Measurements from ENCODE around the gene CNPY2. TPM values are rescaled to one million over a fixed set of nuclear protein-coding genes. Genes with fewer than 3 reads are reported as not detected.

The CNPY2 gene
- total and polyA plus RNA-seq, 2 of the 13 experiments (the other 11 are each of a cell fraction or from before 2014, with no cell fraction given) = 285 to 356 TPM

DNA sequence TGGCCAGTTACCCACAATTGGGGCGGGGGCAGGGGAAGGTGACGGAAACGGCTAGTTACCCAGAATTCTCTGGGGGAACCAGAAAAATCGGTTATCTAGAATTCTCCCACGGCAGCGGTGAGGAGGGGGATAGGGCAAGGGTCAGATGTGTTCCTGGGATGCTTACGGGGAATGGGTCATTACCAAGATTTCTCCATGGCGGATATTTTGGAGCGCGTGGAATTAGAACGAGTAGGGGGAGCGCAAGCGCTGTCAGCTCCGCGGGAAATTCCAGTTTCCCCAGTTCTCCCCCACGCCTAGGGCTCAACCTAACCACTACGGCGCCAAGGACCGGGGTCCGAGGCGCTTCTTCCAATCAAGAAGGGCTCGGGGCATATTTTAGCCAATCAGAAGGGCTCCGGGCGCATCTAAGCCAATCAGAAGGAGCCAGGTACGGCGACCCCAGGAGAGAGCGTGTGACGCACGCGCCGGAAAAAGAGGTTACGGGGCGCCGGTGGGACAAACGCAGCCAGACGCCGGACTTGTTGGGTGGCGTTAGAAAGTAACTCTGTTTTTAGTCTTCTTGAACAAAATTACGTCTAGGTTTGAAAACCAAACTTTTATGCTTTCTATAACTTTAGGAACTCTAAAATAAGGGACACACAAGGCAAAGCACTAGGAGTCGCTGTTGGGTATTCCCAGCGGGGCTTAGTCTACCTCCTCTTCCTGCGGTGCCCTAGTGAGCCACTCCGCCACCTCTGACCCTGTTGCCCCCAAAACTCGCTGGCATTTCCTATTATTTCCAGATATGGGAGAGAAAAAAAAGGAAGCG lies 18.1 kb upstream of the CNPY2 start, which contains the start of gene PAN2 (continued):
- TF ChIP-seq BCL6 (CRISPR knock-in tag; IDR thresholded peaks at IDR 0.05) (peak; percentile 23; the same call in 1 of the 2 replicates), TEAD3 (CRISPR knock-in tag; optimal IDR thresholded peaks at IDR 0.05; ENCODE audit: borderline replicate concordance) (no peak), YEATS4 (CRISPR knock-in tag; IDR thresholded peaks at IDR 0.05; ENCODE audit: borderline replicate concordance) (peak; percentile 74), MATR3 (CRISPR knock-in tag; IDR thresholded peaks at IDR 0.05) (no peak), TGIF2 (CRISPR knock-in tag; IDR thresholded peaks at IDR 0.05) (no peak), HNRNPLL (IDR thresholded peaks at IDR 0.05; ENCODE audit: low read depth, low read length, poor library complexity, severe bottlenecking) (peak; percentile 80), BORCS8-MEF2B (CRISPR knock-in tag; IDR thresholded peaks at IDR 0.05) (no peak), CBX5 (CRISPR knock-in tag; IDR thresholded peaks at IDR 0.05; ENCODE audit: borderline replicate concordance) (no peak), ZNF768 (CRISPR knock-in tag; IDR thresholded peaks at IDR 0.05) (no peak), HDAC2 (CRISPR knock-in tag; IDR thresholded peaks at IDR 0.05) (peak; percentile 29; the same call in 1 of the 2 replicates), NFE2L1 (CRISPR knock-in tag; IDR thresholded peaks at IDR 0.05; ENCODE audit: borderline replicate concordance) (no peak), SALL1 (CRISPR knock-in tag; IDR thresholded peaks at IDR 0.05) (no peak; the same call in 1 of the 2 replicates), FLYWCH1 (CRISPR knock-in tag; IDR thresholded peaks at IDR 0.05) (no peak), ZNF724P (CRISPR knock-in tag; IDR thresholded peaks at IDR 0.05; ENCODE audit: borderline replicate concordance) (no peak), REPIN1 (CRISPR knock-in tag; IDR thresholded peaks at IDR 0.05; ENCODE audit: borderline replicate concordance, low read depth) (no peak), ZNF20 (CRISPR knock-in tag; IDR thresholded peaks at IDR 0.05) (no peak), ZBTB21 (CRISPR knock-in tag; IDR thresholded peaks at IDR 0.05) (peak; percentile 30; the same call in 1 of the 2 replicates), XBP1 (CRISPR knock-in tag; IDR thresholded peaks at IDR 0.05) (peak; percentile 93; the same call in 1 of the 2 replicates), SMARCE1 (IDR thresholded peaks at IDR 0.05; ENCODE audit: borderline replicate concordance) (no peak), NFIC (IDR thresholded peaks at IDR 0.05; ENCODE audit: low read length) (peak; percentile 63), ATF1 (CRISPR knock-in tag; IDR thresholded peaks at IDR 0.05) (peak; percentile 93)
- TF ChIP-seq, protein P1, sequence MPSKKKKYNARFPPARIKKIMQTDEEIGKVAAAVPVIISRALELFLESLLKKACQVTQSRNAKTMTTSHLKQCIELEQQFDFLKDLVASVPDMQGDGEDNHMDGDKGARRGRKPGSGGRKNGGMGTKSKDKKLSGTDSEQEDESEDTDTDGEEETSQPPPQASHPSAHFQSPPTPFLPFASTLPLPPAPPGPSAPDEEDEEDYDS (CRISPR knock-in tag; IDR thresholded peaks at IDR 0.05) = peak; percentile 82
- TF ChIP-seq, protein P2, sequence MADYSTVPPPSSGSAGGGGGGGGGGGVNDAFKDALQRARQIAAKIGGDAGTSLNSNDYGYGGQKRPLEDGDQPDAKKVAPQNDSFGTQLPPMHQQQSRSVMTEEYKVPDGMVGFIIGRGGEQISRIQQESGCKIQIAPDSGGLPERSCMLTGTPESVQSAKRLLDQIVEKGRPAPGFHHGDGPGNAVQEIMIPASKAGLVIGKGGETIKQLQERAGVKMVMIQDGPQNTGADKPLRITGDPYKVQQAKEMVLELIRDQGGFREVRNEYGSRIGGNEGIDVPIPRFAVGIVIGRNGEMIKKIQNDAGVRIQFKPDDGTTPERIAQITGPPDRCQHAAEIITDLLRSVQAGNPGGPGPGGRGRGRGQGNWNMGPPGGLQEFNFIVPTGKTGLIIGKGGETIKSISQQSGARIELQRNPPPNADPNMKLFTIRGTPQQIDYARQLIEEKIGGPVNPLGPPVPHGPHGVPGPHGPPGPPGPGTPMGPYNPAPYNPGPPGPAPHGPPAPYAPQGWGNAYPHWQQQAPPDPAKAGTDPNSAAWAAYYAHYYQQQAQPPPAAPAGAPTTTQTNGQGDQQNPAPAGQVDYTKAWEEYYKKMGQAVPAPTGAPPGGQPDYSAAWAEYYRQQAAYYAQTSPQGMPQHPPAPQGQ (CRISPR knock-in tag; IDR thresholded peaks at IDR 0.05; ENCODE audit: borderline replicate concordance) = no peak
- TF ChIP-seq, protein P3, sequence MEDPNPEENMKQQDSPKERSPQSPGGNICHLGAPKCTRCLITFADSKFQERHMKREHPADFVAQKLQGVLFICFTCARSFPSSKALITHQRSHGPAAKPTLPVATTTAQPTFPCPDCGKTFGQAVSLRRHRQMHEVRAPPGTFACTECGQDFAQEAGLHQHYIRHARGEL (CRISPR knock-in tag; IDR thresholded peaks at IDR 0.05) = no peak
- TF ChIP-seq, protein P4, sequence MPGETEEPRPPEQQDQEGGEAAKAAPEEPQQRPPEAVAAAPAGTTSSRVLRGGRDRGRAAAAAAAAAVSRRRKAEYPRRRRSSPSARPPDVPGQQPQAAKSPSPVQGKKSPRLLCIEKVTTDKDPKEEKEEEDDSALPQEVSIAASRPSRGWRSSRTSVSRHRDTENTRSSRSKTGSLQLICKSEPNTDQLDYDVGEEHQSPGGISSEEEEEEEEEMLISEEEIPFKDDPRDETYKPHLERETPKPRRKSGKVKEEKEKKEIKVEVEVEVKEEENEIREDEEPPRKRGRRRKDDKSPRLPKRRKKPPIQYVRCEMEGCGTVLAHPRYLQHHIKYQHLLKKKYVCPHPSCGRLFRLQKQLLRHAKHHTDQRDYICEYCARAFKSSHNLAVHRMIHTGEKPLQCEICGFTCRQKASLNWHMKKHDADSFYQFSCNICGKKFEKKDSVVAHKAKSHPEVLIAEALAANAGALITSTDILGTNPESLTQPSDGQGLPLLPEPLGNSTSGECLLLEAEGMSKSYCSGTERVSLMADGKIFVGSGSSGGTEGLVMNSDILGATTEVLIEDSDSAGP (CRISPR knock-in tag; IDR thresholded peaks at IDR 0.05; ENCODE audit: borderline replicate concordance) = peak; percentile 53; the same call in 1 of the 2 replicates
- TF ChIP-seq, protein P5, sequence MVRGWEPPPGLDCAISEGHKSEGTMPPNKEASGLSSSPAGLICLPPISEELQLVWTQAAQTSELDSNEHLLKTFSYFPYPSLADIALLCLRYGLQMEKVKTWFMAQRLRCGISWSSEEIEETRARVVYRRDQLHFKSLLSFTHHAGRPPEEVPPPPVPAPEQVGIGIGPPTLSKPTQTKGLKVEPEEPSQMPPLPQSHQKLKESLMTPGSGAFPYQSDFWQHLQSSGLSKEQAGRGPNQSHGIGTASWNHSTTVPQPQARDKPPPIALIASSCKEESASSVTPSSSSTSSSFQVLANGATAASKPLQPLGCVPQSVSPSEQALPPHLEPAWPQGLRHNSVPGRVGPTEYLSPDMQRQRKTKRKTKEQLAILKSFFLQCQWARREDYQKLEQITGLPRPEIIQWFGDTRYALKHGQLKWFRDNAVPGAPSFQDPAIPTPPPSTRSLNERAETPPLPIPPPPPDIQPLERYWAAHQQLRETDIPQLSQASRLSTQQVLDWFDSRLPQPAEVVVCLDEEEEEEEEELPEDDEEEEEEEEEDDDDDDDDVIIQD (CRISPR knock-in tag; IDR thresholded peaks at IDR 0.05; ENCODE audit: low read depth) = peak; percentile 70; the same call in 1 of the 2 replicates

Measured in HepG2 (cell line).